HG02870 (cell line): ENCODE measurements around the gene PPP2R5D.

ENCODE experiments used
- ATAC-seq: cut with Tn5 transposase; IDR thresholded peaks from one replicate; pipeline ENCODE4 v1.9.1; 2021; ENCODE audit warnings: mild to moderate bottlenecking, moderate library complexity; ENCODE audit not compliant: unreplicated experiment

The PPP2R5D gene

DNA sequence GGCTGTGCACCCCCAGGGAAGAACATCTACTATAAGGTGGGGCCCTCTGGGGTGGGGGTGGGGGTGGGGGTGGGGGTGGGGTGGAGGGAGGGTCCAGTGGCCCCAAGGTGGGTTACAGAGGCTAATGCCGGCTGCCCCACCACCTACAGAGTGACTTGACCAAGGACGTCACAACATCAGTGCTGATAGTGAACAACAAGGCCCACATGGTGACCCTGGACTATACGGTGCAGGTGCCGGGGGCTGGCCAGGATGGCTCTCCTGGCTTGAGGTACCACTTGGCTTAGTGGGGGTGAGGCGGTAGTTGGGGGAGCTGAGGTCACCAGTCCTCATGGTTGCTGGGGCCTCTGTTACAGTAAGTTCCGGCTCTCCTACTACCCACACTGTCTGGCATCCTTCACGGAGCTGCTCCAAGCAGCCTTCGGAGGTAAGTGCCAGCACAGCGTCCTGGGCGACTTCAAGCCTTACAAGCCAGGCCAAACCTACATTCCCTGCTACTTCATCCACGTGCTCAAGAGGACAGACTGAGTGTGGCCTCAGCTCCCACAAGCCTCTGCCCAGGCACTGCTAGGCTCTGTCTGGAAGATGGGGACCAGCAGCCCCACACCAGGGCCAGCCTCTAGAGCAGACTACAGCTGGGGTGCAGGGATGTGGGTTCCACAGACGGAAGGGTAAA is 21.1 kb upstream of the PPP2R5D start:
- no peak for ATAC-seq

GRCh38 chr6:42963855-42964605 is 20.3 kb upstream of the PPP2R5D start:
- ATAC-seq = no peak

DNA sequence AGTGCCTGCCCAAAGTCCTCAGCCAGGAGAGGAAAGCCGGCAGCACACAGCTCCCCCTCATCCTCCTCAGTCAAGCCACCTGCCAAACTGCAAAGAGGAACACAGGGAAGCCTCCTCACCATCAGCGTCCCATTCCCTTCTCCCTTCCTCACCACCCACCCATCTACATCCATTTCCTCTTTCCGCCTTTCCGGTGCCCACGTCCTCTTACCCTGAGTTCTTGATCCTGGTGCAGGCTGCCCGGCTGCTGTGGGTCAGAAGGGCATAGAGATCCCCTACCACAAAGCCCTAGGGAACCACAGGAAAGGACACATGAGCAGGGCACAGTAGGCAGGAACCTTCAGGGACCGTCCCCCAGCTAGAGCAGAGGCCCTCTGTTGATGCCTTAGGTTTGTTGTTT is 17.8 kb upstream of the PPP2R5D start:
- no peak for ATAC-seq

DNA sequence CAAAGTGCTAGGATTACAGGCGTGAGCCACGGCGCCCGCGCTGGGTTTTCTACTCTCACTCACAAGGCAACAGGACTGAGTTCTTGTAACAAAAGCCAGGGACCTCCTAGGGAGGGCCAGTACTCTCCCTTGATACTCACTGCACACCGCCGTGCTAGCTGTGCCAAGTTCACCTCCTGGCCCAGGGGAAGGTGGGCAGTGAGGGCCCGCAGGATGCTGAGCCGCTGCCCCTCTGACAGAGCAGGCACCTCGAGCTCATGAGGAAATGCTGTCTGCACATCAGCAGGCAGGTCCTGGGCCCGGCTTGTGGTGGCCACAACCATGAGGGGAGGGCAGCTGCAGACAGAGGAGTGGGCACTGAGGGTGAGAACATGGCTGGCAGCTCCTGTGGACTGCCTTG is 17.1 kb upstream of the PPP2R5D start:
- ATAC-seq = no peak

GRCh38 chr6:42968126-42968701 is 16.2 kb upstream of the PPP2R5D start:
- ATAC-seq = no peak

DNA sequence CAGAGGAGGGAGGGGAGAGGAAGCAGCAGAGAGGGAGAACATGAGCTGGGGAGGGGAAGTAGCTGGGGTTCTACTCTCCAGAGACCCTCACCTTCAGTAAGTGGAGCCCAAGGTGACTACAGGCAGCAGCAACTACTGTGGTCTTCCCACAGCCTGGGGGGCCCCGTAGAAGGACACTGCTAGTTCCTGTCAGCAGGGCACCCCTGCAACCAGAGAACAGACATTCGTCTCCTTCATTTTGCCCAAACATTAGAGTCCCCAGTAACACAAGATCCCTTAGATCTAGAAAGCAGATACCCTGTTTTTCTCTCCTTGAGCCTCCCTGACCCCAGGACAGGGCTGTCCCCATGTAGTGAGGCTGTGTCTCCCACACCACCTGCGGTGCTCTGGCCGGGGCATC is 15.6 kb upstream of the PPP2R5D start:
- ATAC-seq = no peak

- no peak for ATAC-seq
Observed at GRCh38 chr6:42969431-42969830, 14.9 kb upstream of the PPP2R5D start.

- ATAC-seq = no peak
Observed at GRCh38 chr6:42969934-42970333, 14.4 kb upstream of the PPP2R5D start.

DNA sequence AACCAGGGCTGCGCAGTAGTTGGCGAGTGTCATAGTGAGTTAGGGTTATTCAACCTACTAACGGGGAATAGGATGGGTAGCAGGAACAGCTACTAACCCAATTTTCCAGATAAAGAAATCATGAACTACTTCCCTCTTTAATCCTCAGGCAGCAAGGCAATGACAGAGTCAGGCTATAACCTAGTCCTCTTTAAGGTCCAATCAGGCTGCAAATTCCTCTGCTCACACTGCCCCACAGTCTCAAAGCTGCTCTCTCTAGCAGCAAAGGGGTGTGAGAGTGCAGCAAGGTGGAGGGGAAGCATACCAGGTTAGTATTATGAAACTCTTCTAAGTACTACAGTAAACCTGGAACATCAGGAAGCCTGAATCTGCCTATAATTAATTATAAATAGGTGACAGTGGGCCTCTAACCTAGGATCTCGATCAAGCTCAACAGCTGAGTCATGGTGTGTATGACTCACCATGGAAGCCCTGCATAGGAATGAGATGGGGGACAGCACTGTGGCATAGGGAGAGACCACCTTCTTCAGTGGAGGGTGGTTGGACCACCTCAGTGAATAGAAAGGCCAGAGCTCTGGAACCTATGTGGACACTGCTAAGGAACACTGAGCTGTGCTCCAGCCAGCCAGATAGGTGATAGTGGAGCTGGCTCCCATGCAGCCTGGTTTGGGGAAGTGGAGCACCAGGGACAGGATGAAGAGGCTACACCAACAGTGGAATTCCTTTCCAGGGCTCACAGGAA is 13.3 kb upstream of the PPP2R5D start:
- no peak for ATAC-seq

- no peak for ATAC-seq
Observed at GRCh38 chr6:42971746-42972327, 12.5 kb upstream of the PPP2R5D start.

DNA sequence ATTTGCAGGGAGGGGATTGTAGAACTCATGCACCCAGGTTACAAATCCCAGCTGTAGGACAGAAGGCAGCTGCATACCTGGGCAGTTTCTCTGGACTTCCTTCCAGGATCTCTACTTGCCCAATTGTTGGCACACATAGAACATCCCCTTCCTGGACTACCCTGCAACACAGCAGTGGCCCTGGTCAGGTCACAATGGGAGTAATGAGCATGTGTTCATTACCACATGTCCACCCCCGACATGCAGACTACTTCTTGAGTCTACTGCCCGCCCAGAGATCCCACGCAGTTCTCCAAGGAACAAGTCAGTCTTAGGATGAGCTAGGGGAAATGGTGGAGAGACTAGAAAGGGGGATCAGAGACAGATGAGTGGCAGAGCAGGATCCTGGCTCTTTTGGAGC is 10.4 kb upstream of the PPP2R5D start:
- ATAC-seq = no peak

DNA sequence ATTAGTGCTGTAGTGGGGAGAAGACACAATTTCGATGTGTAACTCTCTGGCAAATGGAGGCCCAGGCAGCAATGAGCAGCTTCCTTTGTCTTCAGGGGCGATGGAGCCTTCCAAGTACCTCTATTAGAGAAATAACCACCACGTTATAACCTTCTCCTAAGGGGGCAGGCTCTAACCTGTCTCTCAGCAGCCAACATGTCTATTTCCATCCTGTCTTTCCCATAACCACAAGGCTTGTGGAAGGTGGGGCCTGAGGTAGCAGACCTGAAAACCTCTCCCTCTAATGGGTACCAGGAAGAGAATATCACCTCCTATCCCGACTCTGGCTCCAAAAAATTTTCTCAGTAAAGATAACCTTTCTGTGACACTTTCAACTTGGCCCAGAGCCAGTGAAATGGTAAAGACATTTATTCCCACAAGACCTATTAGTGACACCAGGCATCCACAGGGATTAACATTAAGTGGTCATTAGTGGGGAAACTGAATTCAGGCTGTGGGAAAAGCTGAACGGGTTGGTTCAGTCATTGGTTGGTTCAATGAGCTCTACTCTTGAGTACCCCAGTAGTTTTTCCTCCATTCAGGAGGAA is 9.4 kb upstream of the PPP2R5D start:
- ATAC-seq = no peak

DNA sequence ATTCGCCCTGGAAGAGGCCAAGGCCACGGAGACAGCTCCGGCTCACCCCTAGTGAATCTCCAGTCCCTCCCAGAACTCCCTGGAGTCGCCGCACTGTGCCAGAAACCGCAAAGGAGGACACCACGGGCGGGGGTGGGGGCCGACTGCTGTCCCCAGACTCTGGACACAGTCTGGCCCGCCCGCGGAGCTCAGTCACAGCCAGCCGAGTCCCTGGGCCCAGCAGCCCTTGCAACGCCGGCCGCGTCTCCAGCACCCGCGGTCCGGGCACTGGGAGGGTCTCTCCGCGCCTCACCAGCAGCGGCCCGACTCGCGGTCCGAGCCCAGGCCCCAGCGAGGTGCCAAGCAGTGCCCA is 5.9 kb upstream of the PPP2R5D start:
- ATAC-seq = peak; percentile 24

GRCh38 chr6:42978839-42979522 is 5.4 kb upstream of the PPP2R5D start, which contains the start of gene PEX6:
TSS of gene PEX6 (minus strand) at chr6:42979181. CDS start at chr6:42979150, 31 bp downstream.
- peak; percentile 76 for ATAC-seq

GRCh38 chr6:42979523-42980177 is 4.7 kb upstream of the PPP2R5D start:
- ATAC-seq = no peak

- ATAC-seq = no peak
Observed at GRCh38 chr6:42981836-42982235, 2.5 kb upstream of the PPP2R5D start.

GRCh38 chr6:42984924-42985475 is 630 bp downstream of the PPP2R5D start:
- no peak for ATAC-seq

GRCh38 chr6:42987533-42988451 is 3.4 kb downstream of the PPP2R5D start:
- ATAC-seq = no peak
